H1 (cell line): Measurements from ENCODE around the gene KLF13. TPM values are rescaled to one million over a fixed set of nuclear protein-coding genes. Genes with fewer than 3 reads are reported as not detected.
A peak's percentile ranks its signal among the peaks of the same experiment; 100 is the strongest.

Experiments
- CTCF ChIA-PET: fragments of 300-600 bp; sonication (Branson Sonifier 250); formaldehyde crosslinking; loops from one replicate; lab custom pipeline; 2021; ENCODE audit not compliant: partially characterized antibody; lab: Charles Lee
- POLR2A ChIA-PET: fragments of 300-600 bp; sonication (Branson Sonifier 250); formaldehyde crosslinking; loops from one replicate; lab custom pipeline; 2021; ENCODE audit warnings: inconsistent platforms; ENCODE audit not compliant: partially characterized antibody; lab: Charles Lee
- DNase-seq, 2 experiments: peaks; one replicate each; pipeline versions ENCODE4 v3.0.0 to v3.0.0-alpha.2; 2010 to 2022; ENCODE audit warnings: low spot score in 2 of 2, low read depth in 1 of 2, mixed read lengths in 1 of 2
- FAIRE-seq: peaks from 2 replicates; lab custom pipeline; 2011; peaks lifted over from hg19 to GRCh38; lab: Jason Lieb, UNC
- H2AFZ ChIP-seq: 2 replicates; pipeline ENCODE4 v1.8.1; 2012; ENCODE audit warnings: low read length, inconsistent platforms
- H2AK5ac ChIP-seq: 2 replicates; pipeline ENCODE4 v1.6.1; 2013; ENCODE audit warnings: low read depth, low read length
- H2BK120ac ChIP-seq: replicated peaks from 2 replicates; pipeline ENCODE3; 2013; ENCODE audit warnings: low read depth, low read length, inconsistent platforms
- H2BK12ac ChIP-seq: 2 replicates; pipeline ENCODE4 v1.6.1; 2013; ENCODE audit warnings: low read depth, low read length
- H2BK15ac ChIP-seq: 2 replicates; pipeline ENCODE4 v1.6.1; 2013; ENCODE audit warnings: low read length
- H2BK20ac ChIP-seq: 2 replicates; pipeline ENCODE4 v1.6.1; 2013; ENCODE audit warnings: low read length
- H2BK5ac ChIP-seq: 2 replicates; pipeline ENCODE4 v1.6.1; 2013; ENCODE audit warnings: low read depth, low read length
- H3K14ac ChIP-seq: 2 replicates; pipeline ENCODE4 v1.6.1; 2013; ENCODE audit warnings: inconsistent platforms; ENCODE audit not compliant: insufficient read length
- H3K18ac ChIP-seq: 2 replicates; pipeline ENCODE4 v1.6.1; 2013; ENCODE audit warnings: low read length; ENCODE audit errors: extremely low read depth
- H3K23ac ChIP-seq: 2 replicates; pipeline ENCODE4 v1.6.1; 2013; ENCODE audit warnings: inconsistent platforms; ENCODE audit not compliant: insufficient read length
- H3K23me2 ChIP-seq: 2 replicates; pipeline ENCODE4 v1.6.1; 2013; ENCODE audit warnings: low read depth, low read length
- H3K27ac ChIP-seq: 2 replicates; pipeline ENCODE4 v1.6.1; 2011; ENCODE audit warnings: low read depth, low read length, inconsistent platforms
- H3K27me3 ChIP-seq, 4 experiments: replicated peaks in 1 of 4; 1 replicate in 1 of 4; 2 replicates in 3 of 4; pipeline versions ENCODE4 v1.6.1 to v1.8.1; 2011 to 2013; ENCODE audit warnings: low read length in 3 of 4, mild to moderate bottlenecking in 3 of 4, inconsistent platforms in 2 of 4, mixed read lengths in 2 of 4, moderate library complexity in 1 of 4; ENCODE audit not compliant: control insufficient read depth in 3 of 4, insufficient read depth in 3 of 4; ENCODE audit errors: extremely low read depth in 1 of 4
- H3K36me3 ChIP-seq, 4 experiments: 2 replicates each; pipeline versions ENCODE4 v1.6.1 to v1.8.1; 2011 to 2013; ENCODE audit warnings: mild to moderate bottlenecking in 4 of 4, low read length in 3 of 4, moderate library complexity in 2 of 4, control low read depth in 1 of 4, inconsistent platforms in 1 of 4; ENCODE audit not compliant: insufficient read depth in 4 of 4, control insufficient read depth in 2 of 4
- H3K4ac ChIP-seq: replicated peaks from 2 replicates; pipeline ENCODE3; 2013; ENCODE audit warnings: low read length, low read depth, mixed read lengths, inconsistent platforms; ENCODE audit not compliant: insufficient read length
- H3K4me1 ChIP-seq, 4 experiments: replicated peaks in 1 of 4; 1 replicate in 1 of 4; 2 replicates in 3 of 4; pipeline versions ENCODE4 v1.6.1 to v1.8.1; 2011 to 2013; ENCODE audit warnings: low read length in 3 of 4, inconsistent platforms in 2 of 4, mixed read lengths in 1 of 4; ENCODE audit not compliant: insufficient read depth in 4 of 4, control insufficient read depth in 3 of 4
- H3K4me2 ChIP-seq, 2 experiments: 2 replicates each; pipeline versions ENCODE4 v1.6.1 to v1.8.1; 2011 to 2013; ENCODE audit warnings: low read depth in 2 of 2, low read length in 2 of 2, control low read depth in 1 of 2, inconsistent platforms in 1 of 2, mild to moderate bottlenecking in 1 of 2; ENCODE audit not compliant: insufficient read depth in 1 of 2
- H3K4me3 ChIP-seq, 4 experiments: fragments of 200-600, 300-600 bp in 1 of 4; sonication (generic), shearing (Covaris generic), sonication (Bioruptor Twin) in 1 of 4; 2 replicates each; pipeline versions ENCODE4 v1.5.1 to v1.8.1; 2011 to 2016; ENCODE audit warnings: low read length in 4 of 4, low read depth in 3 of 4, control low read depth in 2 of 4, inconsistent platforms in 2 of 4, mild to moderate bottlenecking in 2 of 4, mixed read lengths in 1 of 4, moderate library complexity in 1 of 4; ENCODE audit not compliant: insufficient read depth in 2 of 4; ENCODE audit errors: extremely low read depth in 1 of 4
- H3K56ac ChIP-seq: replicated peaks from 2 replicates; pipeline ENCODE3; 2013; ENCODE audit warnings: low read depth, mild to moderate bottlenecking, mixed read lengths, low read length, inconsistent platforms; ENCODE audit not compliant: insufficient read length
- H3K79me1 ChIP-seq: 2 replicates; pipeline ENCODE4 v1.6.1; 2013; ENCODE audit warnings: low read depth, low read length, control low read depth
- H3K79me2 ChIP-seq, 2 experiments: 2 replicates each; pipeline versions ENCODE4 v1.6.1 to v1.8.1; 2012 to 2013; ENCODE audit warnings: low read length in 2 of 2, mild to moderate bottlenecking in 2 of 2, inconsistent platforms in 1 of 2; ENCODE audit not compliant: insufficient read depth in 2 of 2, control insufficient read depth in 1 of 2
- H3K9ac ChIP-seq, 4 experiments: replicated peaks in 1 of 4; 1 replicate in 1 of 4; 2 replicates in 3 of 4; pipeline versions ENCODE4 v1.6.1 to v1.8.1; 2011 to 2013; ENCODE audit warnings: low read depth in 3 of 4, low read length in 3 of 4, control low read depth in 2 of 4, mild to moderate bottlenecking in 2 of 4, moderate library complexity in 2 of 4, inconsistent platforms in 1 of 4; ENCODE audit errors: extremely low read depth in 1 of 4
- H3K9me3 ChIP-seq, 2 experiments: 2 replicates each; pipeline versions ENCODE4 v1.6.1 to v1.8.1; 2012 to 2013; ENCODE audit warnings: mild to moderate bottlenecking in 2 of 2, moderate library complexity in 2 of 2, control low read depth in 1 of 2, inconsistent platforms in 1 of 2, low read depth in 1 of 2, low read length in 1 of 2, mixed read lengths in 1 of 2; ENCODE audit not compliant: insufficient read depth in 2 of 2
- H4K20me1 ChIP-seq, 2 experiments: replicated peaks in 1 of 2; 2 replicates each; pipeline versions ENCODE3 to v1.8.1; 2011 to 2013; ENCODE audit warnings: inconsistent platforms in 2 of 2, low read length in 2 of 2, mild to moderate bottlenecking in 1 of 2; ENCODE audit not compliant: insufficient read depth in 2 of 2, control insufficient read depth in 1 of 2
- H4K5ac ChIP-seq: 2 replicates; pipeline ENCODE4 v1.6.1; 2013; ENCODE audit warnings: low read length, low read depth, mixed read lengths, inconsistent platforms; ENCODE audit not compliant: insufficient read length
- H4K8ac ChIP-seq: 2 replicates; pipeline ENCODE4 v1.8.0; 2013; ENCODE audit warnings: mild to moderate bottlenecking, moderate library complexity, low read length, inconsistent platforms; ENCODE audit not compliant: insufficient read depth; ENCODE audit errors: extremely low read depth
- H4K91ac ChIP-seq: replicated peaks from 2 replicates; pipeline ENCODE3; 2013; ENCODE audit warnings: low read length, mixed read lengths, inconsistent platforms; ENCODE audit not compliant: insufficient read length
- CBX5 ChIP-seq: fragments of 300-800, 300-1000 bp; sonication (generic); IDR thresholded peaks from 2 replicates; pipeline ENCODE4 v1.7.1; 2016; ENCODE audit warnings: antibody characterized with exemption, low read length, low read depth
- GTF2F1 ChIP-seq: IDR thresholded peaks from 2 replicates; pipeline ENCODE4 v1.6.1; 2012; ENCODE audit warnings: low read depth, low read length, improper control_type of control experiment, borderline replicate concordance
- HDAC2 ChIP-seq, 2 experiments: fragments of 300-600 bp in 1 of 2; sonication (generic) in 1 of 2; IDR thresholded peaks; 2 replicates each; pipeline ENCODE4 v1.6.1; 2011 to 2012; ENCODE audit warnings: low read depth in 2 of 2, low read length in 2 of 2, mild to moderate bottlenecking in 2 of 2, moderate library complexity in 2 of 2, borderline replicate concordance in 1 of 2, inconsistent platforms in 1 of 2
- HDAC6 ChIP-seq: IDR thresholded peaks from one replicate; pipeline ENCODE4 v1.7.1; 2012; ENCODE audit warnings: low read depth, mild to moderate bottlenecking, inconsistent platforms, low read length, moderate library complexity
- JUN ChIP-seq: IDR thresholded peaks from 2 replicates; pipeline ENCODE4 v1.6.1; 2011; ENCODE audit warnings: low read depth, mild to moderate bottlenecking, improper control_type of control experiment, low read length
- KDM5A ChIP-seq: fragments of 200-600 bp; IDR thresholded peaks from 2 replicates; pipeline ENCODE4 v1.7.1; 2012; ENCODE audit warnings: mild to moderate bottlenecking, low read length, inconsistent platforms, mixed read lengths
- SIX5 ChIP-seq: IDR thresholded peaks from 2 replicates; pipeline ENCODE4 v1.6.1; 2011; ENCODE audit warnings: mild to moderate bottlenecking, low read depth, low read length
- WGBS, 2 experiments: shearing (Covaris generic) in 1 of 2; methylation state at CpG; one replicate each; pipeline versions ENCODE4 v1.1.6 to v1.1.7; 2013 to 2015; ENCODE audit warnings: low lambda C conversion rate in 2 of 2, mixed read lengths in 2 of 2, inconsistent platforms in 1 of 2, low coverage in 1 of 2, missing lambda C conversion rate in 1 of 2; ENCODE audit not compliant: insufficient replicate concordance in 2 of 2, insufficient coverage in 1 of 2, insufficient read length in 1 of 2; ENCODE audit errors: extremely low coverage in 1 of 2, missing lambda C conversion rate in 1 of 2; 5-methylcytosine and 5-hydroxymethylcytosine counted together
- polyA plus RNA-seq, 7 experiments: library from polyadenylated mRNA; depleted of rRNA in 3 of 7; stranded (reverse) in 5 of 7; unstranded in 2 of 7; fragments of >200 nt in 5 of 7; fragments of 200-250 nt in 2 of 7; gene quantifications; 1 replicate in 5 of 7; 2 replicates in 1 of 7; 4 replicates in 1 of 7; pipeline versions ENCODE4 v1.2.1 to v1.2.3, GENCODE V29; 2011 to 2013; ENCODE audit warnings: missing spikeins in 2 of 7, mixed read lengths in 2 of 7
- total RNA-seq: library from RNA; stranded (reverse); fragmentation: NEBNext Ultra II Directional; extraction: Animal tissue kit (Norgen Biotek cat#: 25700); gene quantifications from 2 replicates; pipeline ENCODE4 v1.2.1, GENCODE V29; 2021
- TF ChIP-seq, protein P1 (sequence below): IDR thresholded peaks from 2 replicates; pipeline ENCODE4 v1.6.1; 2011; ENCODE audit warnings: low read length, improper control_type of control experiment
- TF ChIP-seq, protein P2 (sequence below): IDR thresholded peaks from 2 replicates; pipeline ENCODE4 v1.6.1; 2011; ENCODE audit warnings: low read depth, mild to moderate bottlenecking, low read length; ENCODE audit not compliant: insufficient read depth

KLF13 gene
- total and polyA plus RNA-seq, 2 of the 8 experiments (the other 6 are each of a cell fraction or from before 2014, with no cell fraction given), result 18.3 to 33.4 TPM

DNA sequence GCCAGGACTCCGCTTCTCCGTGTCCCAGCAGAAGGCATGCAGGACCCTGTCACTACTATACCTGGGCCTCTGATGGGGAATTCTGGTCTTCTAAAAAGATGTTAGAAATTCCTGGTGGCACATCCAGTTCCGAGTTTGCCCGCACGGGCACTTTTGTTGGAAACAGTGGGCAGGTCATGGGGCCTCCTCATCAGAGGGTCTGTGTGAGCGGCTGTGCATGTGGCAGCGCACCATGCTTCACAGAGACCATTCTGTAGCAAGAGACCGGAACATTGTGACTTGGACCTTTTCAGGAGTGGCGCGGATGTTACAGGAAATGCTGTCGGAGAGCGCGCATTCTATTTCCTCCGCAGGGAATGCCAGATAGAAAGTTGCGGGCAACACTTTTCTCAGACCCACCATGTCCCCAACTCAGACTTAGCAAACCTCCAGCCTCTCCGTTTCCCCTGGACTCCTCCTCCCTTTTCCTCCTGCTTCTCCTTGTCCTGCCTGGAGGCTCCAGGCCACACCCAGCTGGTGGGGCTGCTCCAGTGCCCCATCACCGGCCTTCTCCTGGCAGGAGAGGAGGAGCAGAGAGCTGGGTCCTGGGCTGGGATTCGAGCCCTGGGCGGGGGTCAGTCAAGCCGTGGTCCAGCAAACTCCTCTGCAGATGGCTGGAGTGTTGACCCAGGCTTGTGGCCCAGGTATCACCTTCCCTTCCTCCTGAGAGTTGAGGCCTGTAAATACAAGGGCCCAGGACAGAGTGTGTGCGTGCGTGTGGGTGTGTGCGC lies 46.6 kb downstream of the KLF13 start:
- H3K56ac ChIP-seq, result no peak overlapping the region
- no peak overlapping the region for H4K91ac ChIP-seq
- H3K4me1 ChIP-seq, result peaks cover 0 to 33% (median 5%) of the 10 kb centered on the region in 4 experiments; a peak in 6 of 7 replicates
- H3K18ac ChIP-seq, result no peak overlapping the region
- no peak overlapping the region for H3K27ac ChIP-seq
- H4K5ac ChIP-seq, result no peak overlapping the region
- H2BK120ac ChIP-seq, result no peak overlapping the region
- FAIRE-seq (no peak), DNase-seq (no peak)
- H3K23me2 ChIP-seq, result no peaks in the 10 kb centered on the region
- H3K4ac ChIP-seq, result no peak overlapping the region
- 0 out of 2 replicates have a peak overlapping the region, but pooled peaks have one; percentile 15 for H4K8ac ChIP-seq
- no peak overlapping the region for H3K4me3 ChIP-seq
- H3K27me3 ChIP-seq, result no peaks in the 10 kb centered on the region
- no peaks in the 10 kb centered on the region for H3K9me3 ChIP-seq
- peaks cover 2 to 3% of the 10 kb centered on the region in 2 experiments for H4K20me1 ChIP-seq
- 93% methylated on average over 21 of the region's 23 CpGs; no CpG with 5 or more reads in 1 of the 2 experiments for WGBS, 2 experiments
- no peak overlapping the region for H2BK15ac ChIP-seq
- no peak overlapping the region for H2AK5ac ChIP-seq
- H2BK20ac ChIP-seq, result no peak overlapping the region
- H2BK12ac ChIP-seq, result peak overlapping the region; percentile 60; the same call in 1 of the 2 replicates
- H2BK5ac ChIP-seq, result peak overlapping the region; percentile 9; the same call in 1 of the 2 replicates
- no peak overlapping the region for H3K9ac ChIP-seq
- ChIA-PET CTCF (interaction anchor here (1.2 kb wide), 1 partner anchor 115 kb away, joined by 3 read pairs; no protein-coding TSS in a partner anchor), POLR2A (interaction anchor here (1.1 kb wide), 1 partner anchor 20 kb away, joined by 3 read pairs; no protein-coding TSS in a partner anchor)
- peaks cover 0 to 3% (median 0%) of the 10 kb centered on the region in 4 experiments; a peak in 1 of 8 replicates for H3K36me3 ChIP-seq
- peaks cover 0 to 25% of the 10 kb centered on the region in 2 experiments; a peak in 2 of 4 replicates for H3K79me2 ChIP-seq
- H2AFZ ChIP-seq, result no peak overlapping the region
- no peak overlapping the region for H3K23ac ChIP-seq
- H3K14ac ChIP-seq, result no peak overlapping the region
- H3K4me2 ChIP-seq, result no peak overlapping the region
- peaks cover 10% of the 10 kb centered on the region for H3K79me1 ChIP-seq
- TF ChIP-seq, protein P1, sequence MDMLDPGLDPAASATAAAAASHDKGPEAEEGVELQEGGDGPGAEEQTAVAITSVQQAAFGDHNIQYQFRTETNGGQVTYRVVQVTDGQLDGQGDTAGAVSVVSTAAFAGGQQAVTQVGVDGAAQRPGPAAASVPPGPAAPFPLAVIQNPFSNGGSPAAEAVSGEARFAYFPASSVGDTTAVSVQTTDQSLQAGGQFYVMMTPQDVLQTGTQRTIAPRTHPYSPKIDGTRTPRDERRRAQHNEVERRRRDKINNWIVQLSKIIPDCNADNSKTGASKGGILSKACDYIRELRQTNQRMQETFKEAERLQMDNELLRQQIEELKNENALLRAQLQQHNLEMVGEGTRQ, result no peak
- TF ChIP-seq, protein P2, sequence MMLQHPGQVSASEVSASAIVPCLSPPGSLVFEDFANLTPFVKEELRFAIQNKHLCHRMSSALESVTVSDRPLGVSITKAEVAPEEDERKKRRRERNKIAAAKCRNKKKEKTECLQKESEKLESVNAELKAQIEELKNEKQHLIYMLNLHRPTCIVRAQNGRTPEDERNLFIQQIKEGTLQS, result no peak
- TF ChIP-seq JUN (no peak), SIX5 (no peak), HDAC2 (IDR thresholded peaks at IDR 0.05; ENCODE audit: borderline replicate concordance in 1 of 2, low read depth in 2 of 2, low read length in 2 of 2) (no peak), HDAC6 (no peak), KDM5A (no peak), GTF2F1 (no peak), CBX5 (no peak)
